Measurements from ENCODE around the gene GSTM5.
"Not testable (repeated sequence)": the region's sequence is repeated elsewhere in the genome, so short reads cannot be mapped to it uniquely, and the experiment has no call there.

Gene GSTM5

GRCh38 chr1:109762821-109763645 is 51.0 kb downstream of the GSTM5 start:
- peak; percentile 55 for DNase-seq

DNA sequence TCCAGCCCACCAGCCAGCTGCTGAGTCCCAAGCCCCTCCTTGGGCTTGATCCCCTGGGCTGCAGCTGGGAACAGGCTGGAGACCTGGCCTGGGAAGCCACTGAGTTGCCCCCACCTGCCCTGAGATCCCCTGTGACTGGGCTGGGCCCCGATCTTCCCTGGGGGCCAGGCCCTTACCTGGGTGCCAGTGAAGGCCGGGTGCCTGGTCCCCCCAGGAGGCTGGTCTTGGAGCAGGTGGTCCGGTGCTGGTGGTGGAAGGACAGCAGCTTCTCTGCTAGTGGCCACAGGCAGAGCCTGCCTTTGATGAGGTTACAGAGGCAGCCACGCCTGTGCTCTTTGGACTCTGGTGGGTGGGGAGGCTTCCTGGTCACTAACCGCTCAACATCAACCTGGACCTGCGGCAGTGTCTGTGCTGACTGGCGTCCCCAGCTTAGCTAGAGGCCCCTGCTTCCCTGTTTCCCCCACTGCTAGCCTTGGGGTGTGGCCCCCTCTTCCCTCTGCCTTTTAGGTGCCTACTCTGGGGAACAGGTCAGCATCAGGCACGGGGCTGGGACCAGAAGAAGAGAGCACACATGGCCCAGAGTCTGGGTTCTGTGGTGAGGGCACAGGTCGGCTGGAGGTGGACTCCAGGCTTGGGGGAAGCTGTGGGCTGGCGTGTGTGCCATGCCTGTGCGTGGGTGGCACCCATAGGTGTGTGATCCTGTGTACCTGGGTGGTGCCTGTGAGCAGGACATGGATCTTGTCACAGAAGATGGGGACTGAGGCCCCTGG is 51.8 kb downstream of the GSTM5 start, which contains the start of gene EPS8L3:
EPS8L3 (minus strand) TSS at position 278 of the 770 bp plus-strand sequence. CDS start 2,174 bp downstream, outside the sequence.
- DNase-seq, result no peak

DNA sequence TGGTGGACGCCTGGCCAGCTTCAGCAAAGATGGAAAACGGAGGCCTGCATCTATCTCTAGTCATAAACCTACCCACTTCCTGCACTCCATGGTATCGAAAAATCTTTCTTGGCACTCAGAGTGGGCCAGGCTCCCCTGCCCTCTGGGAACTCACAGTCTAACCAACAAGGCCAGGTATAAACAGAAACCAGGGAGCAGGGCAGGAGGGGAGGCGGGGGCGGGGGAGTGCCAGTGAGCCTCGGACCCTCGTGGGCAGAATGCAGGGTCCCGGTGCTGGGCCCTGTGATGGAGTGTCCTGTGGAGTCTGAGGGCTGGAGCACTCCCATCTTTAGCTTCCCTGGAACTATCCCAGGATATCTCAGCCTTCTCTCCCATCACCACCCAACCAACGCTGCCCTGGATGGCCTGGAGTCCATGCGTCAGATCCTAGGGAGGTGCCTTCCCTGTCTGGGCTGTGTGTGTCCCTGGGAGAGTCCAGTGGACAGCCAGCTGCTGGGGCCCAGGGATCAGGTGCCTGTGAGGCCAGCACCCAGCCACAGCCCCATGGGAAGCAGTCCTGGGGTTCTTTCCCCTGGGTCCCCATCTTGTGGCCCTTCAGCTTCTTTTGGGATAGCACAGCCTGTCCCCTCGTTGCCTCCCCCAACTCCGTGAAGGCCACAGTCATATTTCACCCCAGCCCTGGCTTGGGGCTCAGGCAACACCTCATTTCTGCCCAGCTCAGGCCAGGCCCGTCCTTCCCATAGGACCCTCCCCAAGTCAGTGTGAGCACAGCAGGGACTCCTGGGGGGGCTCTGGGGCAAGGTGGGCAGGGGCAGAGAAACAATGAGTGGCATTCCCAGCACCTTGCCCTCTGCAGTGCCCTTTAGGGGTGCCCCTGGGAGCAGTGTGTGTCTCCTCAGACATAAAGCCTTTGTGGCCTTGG is 52.8 kb downstream of the GSTM5 start:
- no peak for DNase-seq

GRCh38 chr1:109765483-109765815 is 53.4 kb downstream of the GSTM5 start:
- no peak for DNase-seq

- DNase-seq, result no peak
These were observed 54.0 kb downstream of the GSTM5 start for GRCh38 chr1:109765896-109766615.

DNA sequence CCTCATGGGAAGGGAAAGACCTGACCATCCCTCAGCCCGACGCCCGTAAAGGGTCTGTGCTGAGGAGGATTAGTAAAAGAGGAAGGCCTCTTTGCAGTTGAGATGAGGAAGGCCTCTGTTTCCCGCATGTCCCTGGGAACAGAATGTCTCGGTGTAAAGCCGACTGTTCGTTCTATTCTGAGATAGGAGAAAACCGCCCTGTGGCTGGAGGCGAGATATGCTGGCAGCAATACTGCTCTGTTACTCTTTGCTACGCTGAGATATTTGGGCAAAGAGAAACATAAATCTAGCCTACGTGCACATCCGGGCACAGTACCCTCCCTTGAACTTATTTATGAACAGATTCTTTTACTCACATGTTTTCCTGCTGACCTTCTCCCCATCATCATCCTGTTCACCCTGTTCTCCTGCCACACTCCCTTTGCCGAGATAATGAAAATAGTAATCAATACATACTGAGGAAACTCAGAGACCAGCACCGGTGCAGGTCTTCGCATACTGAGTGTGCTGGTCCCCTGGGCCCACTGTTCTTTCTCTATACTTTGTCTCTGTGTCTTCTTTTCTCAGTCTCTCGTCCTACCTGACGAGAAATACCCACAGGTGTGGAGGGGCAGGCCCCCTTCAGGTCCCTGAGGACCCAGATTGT is 55.1 kb downstream of the GSTM5 start:
- not testable (repeated sequence) for DNase-seq
